Fibroblast of skin of left biceps (primary cell): ENCODE data around the gene PTGIS.
"Not testable (repeated sequence)": the region's sequence is repeated elsewhere in the genome, so short reads cannot be mapped to it uniquely, and the experiment has no call there.

Source experiments
- DNase-seq, 2 experiments: peaks; one replicate each; pipeline ENCODE4 v3.0.0-alpha.2; 2013; ENCODE audit warnings: low read depth in 2 of 2

PTGIS gene

DNA sequence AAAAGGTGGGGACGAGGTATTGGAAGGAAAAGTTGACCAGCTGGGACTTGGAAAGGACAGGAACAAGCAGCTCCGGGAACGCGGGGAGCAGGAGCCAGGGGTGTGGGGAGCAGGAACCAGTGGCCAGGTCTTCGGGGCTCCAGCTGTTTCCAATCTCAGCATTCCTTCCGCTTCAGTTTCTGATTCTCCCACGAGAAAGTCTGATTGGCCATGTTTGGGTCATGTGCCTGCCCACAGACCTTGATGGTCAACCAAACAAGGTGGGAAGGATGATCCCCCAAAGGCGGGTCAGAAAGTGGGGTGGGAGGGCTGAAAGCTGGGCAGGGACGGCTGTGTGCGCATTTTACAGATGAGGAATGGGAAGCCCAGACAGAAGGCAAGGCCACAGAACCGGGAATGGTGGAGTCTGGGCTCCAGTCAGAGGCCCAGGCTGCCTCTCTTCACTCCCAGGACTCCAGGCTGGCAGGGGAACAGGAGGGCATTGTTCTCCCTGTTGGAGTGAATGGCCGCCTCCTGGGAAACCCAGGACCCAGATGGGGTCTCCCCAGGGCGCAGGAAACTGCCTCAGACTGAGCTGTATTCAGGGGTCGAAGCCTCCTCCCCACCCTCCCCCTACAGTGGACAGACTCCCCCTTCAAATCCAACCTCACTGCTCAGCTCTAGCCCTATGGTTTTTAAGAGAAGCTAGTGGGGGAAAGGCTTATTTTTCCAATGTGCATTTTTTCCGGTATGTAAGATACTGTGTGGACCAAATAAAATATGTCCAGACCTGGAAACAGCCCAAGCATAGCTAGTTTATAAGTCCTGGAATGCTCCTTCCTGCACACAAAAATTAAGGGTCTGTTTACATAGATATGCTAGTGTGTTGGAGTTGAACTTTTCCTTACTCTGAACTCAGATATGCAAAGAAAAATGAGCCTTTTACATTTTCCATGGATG is 12.2 kb upstream of the PTGIS start:
- peak; percentile 57 to 62 for DNase-seq

DNA sequence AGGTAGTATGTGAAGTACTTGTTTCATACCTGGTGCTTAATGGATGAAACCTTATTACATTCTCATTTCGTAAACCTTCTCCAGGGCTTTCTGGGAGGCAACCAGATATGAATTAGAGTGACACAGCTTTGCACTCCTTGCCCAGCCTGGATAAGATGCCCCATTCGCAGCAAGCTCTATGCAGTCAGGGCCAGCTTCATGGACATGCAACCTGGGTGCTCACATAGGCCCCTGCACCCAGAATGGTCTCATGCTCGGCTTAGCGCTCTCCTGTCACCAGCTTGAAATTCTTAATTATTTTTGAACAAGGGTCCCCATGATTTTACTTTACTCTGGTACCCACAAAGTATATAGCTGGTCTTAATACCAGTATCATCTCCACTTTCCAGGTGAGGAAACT is 11.3 kb upstream of the PTGIS start:
- no peak for DNase-seq

DNA sequence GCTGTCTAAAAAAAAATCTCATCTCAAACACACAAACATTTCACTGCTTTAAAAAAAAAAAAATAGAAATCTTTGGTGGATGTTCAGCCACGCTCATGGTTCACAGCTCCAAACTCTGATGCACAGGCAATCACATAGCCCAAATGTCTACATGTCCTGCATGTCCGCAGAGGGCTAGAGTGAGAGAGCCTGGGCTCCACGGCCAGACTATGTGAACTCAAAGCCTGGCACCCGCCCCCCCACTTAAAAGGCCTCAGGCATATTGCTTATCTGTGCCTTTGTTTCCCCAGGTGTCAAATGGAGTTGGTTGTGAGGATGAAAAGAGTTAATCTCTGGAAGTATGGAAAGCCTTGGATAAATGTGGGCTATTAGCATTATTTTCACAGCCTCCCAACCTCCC is 10.5 kb upstream of the PTGIS start:
- no peak for DNase-seq

DNA sequence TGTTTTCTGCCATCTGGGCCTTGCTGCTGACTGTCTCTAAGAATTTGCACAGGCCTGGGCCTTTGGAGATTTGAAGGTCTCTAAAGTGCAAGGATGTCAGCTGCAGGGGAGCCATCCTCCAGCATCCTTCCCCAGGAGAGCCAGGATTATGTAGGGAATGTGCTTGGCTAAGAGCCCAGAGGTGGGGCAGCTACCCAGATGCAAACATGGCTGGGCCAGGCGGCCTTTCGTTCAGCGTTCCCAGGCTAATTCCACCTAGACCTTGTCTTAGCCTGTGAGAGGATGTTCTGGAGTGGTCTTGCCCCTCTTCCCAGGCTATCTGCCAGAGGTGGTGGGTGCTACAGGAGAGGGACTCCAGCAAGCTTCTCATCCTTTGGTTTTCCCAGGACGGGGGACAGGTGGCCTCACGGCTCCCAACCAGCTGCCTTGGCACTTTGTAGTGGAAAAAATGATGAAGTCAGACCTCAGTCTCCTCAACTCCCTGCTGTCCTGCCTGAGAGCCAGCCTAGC is 7.7 kb upstream of the PTGIS start:
- DNase-seq = no peak

DNA sequence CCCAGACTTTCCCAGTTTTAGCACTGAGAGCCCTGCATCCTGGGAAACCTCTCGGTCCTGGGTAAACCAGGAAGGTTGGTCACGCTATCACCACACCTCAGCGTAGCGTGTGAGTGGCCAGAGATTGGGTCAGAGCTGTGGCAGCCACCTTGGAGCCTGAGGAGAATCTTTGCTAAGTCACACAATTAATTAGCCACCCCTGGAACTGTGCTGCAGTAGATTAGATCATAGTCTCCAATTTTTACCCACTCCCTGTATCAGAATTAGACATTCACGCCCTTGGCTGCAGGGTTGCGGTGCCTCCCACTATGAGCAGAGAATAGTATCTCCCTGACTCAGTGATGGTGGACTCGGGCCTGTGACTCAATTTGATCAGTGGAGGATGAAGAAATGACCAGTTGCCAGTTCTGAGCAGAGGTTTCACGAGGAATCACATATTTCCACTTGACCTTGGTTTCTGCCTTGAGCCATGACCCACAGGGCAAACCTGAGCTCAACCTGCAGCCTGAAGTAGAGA is 6.0 kb upstream of the PTGIS start:
- DNase-seq = no peak

DNA sequence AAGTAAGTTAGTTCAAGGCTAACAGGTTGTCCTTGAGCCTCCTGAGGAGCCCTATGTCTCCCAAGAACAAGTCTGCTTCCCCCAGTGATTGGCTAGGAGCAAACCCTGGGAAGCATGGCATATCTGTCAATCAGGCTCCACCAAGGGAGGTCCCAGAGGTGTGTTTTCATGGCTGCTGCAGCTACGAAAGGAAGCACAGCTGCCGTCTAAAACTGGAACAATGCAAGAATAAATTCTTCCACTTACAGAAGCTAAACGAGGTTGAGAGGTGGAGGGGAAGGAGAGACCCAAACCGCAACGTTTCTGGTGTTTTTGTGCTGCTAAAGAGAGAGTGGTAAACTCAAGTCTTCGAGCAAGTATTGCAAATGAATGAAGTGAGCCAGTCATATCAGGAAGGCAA is 4.9 kb upstream of the PTGIS start:
- no peak for DNase-seq

DNA sequence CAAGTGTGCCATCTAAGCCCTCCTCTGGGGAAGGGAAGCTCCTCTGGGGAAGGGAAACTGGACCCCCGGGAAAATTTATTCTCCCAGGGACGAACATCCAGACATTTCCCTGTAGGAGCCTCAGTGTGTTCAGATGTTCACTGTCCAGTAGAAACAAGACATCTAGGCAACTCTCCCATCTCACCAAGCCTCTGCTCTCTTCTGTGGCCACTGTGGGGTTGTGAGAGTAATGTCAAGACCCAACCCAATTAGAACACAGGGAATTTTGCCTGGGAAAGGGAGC is 3.6 kb upstream of the PTGIS start:
- no peak for DNase-seq

DNA sequence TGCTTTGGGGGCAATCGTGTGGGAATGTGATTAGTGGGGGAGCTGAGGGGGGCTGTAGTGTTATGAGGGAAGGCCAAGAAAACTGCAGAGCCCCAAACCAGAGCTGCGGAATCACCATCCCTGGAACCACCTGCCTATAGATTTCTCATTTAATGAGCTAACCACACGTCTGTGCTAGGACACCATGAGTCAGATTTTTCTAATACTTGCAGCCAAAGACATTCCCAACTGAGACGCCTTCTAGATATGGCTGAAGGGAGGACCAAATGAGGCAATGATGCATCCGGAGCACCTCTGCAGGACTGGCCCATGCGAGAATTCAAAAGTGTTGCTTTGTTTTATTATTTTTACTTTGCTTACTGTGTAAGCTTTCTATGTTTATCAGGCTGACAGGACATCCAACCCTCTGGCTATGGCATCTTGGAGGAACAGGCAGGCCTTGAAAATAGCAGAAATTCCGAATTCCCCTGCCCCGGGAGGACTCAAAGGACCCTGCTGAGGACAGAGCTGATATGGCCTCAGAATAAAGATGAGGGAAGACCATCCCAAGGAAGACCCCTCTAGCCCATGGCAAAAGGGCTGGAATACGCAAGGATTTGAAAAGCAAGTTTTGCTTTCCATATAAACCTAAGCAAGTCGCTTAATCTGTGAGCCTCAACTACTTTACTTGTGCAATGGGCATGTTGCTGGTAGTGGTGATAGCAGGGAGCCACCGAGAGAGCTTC is 3.1 kb upstream of the PTGIS start:
- no peak for DNase-seq

DNA sequence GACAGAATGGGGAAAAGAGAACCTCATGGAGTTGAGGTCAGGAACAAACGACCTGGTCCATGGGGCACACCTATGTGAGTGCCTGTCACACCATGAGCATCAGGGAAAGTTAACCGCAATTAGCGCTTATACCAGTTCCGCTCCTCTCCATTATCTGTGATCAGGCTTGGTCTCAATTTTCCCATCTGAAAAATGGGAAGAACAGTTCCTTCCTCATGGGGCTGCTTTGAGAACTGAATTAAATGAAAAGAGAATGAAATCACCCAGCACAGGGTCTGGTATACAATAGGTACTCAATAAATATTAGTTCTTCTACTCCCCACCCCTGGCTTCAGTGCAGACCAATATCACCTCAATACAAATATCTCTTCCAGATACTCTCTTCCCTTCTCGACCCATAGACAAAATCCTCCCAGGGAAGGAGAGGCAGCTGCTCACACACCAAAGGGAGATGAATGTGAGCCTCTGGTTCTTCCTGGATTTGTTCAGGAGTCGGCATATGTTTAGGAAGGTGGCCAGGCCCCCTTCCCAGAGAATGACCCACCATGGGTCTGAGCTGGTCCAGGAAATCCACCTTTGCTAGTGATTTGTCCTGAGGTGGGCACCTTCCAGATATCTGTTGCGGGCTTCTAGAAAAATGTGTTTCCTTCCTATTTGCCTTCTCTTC is 2.4 kb upstream of the PTGIS start:
- no peak for DNase-seq

DNA sequence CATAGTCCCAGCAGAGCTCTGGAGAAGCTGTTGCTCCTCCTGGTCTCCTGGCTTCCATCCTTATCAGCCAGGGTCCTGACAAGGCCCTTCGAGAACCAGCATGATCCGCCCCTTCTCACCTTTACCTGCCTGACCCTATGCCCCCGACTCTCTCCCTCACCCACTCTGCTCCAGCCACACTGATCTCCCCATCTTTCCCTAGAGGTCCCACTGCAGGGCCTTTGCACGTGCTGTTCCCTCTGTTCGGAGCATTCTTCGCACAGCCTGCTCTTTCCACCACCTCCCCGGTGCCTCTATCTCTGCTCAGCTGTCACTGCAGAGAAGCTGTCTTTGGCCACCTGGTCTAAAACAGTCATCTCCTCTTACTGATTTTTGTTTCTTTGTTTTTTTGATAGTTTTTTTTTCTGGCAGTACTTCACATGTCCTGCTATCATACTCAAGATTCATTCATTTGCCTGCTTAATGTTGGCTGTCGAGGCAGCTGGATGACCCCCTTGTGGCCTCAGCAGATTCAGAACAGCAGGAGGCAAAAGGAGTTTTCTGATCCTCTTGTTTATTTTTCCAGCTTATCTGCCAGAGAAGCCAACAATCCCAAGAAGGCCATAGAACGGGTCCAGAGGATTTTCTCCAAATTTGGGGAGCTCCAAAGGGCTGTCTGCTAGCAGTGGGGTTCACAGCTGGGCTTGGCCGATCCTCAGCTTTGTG is 1.6 kb upstream of the PTGIS start:
- DNase-seq = no peak

DNA sequence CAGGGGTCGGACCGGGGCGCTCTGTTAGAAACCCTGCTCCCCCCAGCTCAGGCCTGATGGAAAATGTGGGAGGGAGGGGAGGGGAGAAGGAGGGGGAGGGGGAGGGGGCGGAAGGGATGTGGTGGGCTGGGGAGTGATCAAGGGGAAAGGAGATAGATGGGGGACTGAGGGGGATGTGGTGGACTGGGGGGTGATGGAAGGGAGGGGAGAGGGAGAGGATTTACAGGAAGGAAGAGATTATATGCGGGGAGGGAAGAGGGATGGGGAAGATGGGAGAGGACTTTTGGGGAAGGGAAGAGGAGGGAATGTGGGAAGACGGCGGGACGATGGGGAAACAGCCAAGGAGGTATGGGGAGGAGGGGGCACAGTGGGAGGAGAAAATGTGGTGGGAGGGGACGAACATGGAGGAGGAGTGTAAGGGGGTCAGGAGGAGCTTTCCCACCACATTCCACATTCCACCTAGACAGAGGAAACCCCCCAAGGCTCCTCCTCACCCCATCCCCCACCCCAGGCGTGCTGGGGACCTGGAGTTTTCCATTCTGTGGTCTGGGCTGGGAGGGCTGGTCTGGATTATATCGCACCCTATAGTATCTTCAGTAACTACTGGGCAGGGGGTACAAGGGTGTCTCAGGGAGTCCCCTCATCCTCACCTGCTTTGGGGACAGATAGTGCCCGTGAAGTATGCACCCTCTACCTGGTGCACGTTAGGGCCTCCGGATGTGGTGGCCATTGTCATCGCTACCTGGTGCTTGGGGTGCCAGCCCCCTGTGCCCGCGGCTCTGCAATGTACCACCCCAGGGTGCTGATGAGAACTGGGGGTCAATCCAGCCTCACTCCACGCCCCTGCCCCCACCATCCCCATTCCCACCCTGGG is 578 bp upstream of the PTGIS start:
- no peak for DNase-seq

DNA sequence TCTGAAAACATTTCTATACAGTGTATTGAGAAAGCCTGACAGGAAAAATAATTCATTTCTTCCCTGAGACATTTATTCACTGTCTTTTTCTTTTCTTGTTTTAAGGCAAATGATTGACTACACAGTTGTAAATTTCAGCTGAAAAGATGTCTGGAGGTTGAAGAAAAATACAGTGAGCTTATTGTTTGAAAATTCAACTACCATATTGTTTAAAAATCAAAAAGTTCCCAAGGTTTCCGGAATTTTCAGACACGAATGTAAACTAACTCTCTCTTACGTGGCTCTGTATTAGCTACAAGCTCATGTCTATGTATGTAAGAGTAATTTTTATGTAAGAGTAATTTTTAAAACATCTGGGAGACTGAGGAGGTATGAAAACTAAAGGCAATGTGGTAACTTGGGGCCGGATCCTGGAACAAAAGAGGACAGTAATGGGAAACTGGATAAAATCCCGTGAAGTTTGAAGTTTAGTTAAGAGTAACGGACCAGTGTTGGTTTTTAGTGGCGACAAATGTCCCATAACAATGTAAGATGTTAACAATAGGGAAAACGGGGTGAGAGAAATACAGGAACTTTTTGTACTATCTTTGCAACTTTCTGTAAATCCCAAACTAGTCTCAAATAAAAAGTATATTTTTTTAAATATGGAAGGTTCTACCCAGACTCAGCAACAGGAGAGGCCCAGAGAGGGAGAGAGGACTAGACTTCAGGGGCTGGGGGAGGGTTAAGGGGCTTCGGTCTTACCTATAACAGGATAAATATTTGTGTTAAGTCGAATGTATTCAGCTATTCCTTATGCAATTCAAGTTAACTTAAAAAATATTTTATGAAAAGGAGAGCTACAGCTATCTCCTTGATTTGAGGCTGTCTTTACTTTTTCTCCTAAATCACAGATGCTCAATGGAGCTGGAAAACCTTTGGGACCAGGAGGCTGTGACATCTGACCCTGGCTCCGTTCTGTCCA is 1.3 kb downstream of the PTGIS start:
- no peak for DNase-seq

DNA sequence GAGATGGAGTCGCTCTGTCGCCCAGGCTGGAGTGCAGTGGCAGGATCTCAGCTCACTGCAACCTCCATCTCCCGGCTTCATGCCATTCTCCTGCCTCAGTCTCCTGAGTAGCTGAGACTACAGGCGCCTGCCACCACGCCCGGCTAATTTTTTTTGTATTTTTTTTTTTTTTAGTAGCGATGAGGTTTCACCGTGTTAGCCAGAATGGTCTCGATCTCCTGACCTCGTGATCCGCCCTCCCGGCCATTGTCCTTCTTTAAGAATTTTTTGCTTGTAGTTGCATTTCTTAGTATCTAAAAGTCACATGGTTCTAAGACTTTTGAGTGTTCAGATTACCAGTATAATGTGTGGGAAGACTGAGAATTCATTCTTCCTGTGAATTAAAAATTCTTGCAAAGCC is 2.9 kb downstream of the PTGIS start:
- DNase-seq = not testable (repeated sequence)

DNA sequence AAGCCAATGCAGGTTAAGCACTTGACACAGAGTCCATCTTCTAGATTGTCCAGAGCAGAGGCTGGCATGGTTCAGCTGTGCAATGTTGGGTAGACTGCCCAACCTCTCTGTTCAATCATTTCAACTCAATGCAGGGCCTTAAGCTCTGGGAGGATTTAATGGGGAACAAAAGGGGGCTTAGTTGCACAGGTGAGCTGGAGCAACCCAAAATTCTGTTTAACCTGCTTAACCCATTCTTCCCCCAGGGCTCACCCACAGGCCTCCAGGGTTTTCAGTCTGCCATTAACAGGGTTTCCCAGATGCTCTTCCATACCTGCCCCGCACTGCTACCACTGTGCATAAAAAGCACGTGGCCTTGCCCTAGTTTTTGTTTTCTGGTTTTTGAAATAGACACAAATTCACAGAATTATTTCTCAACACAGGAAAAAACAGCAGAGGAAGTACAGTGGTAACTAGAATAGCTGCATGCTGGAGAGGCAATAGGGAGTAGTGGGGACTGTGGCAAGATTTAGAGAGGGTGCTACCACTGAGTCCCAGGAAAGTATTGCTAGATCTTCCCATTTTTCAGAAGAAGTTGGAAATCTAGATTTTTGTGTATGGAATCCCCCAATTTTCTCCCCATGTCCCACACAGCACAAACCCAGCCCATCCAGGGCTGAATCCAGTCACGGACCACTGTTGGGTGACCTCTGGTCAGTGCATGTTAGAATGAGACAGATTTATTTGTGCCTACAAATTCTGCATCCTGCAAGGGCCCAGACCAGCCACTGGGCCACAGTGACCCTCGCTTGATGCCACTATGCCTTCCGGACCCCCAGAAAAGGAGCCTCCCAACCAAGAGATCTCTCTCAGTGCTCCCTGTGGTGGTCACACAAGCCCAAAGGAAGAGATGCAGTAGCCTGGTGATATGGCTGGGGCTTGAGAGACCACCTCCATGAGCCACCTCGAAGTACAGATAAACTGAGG is 4.6 kb downstream of the PTGIS start:
- DNase-seq = no peak

DNA sequence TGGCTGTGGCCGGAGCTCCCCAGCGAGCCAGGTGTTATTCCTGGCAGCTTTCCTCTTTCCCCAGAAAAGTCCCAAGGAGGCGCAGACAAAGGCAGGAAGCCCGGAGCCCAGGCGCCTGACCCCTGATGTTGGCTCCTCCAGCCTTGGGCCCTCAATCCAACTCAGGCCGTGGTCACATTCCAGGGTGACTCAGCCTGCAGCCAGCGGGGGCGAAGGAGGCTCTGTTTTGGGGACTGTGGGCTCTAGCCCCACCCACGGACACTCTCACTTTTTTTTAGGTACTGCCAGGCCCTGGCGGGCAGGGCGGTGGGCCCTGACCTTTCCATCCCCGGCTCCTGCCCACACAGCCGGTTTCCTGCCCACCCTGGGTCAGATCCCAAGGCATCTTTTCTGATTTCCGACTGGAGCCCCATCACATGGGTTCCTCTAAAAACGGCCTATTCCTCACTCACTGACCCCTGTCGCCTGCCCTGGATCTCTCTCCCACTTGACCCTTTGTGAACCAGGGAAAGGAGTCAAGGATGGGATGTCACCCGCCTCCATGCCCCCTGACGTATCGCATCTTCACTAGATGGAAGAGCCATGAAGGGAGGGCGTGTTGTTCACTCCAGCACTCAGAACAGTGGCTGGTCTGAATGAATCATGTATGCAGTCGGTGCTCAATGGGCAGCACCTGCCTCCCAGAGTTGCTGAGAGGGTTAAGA is 5.5 kb downstream of the PTGIS start:
- DNase-seq = no peak

DNA sequence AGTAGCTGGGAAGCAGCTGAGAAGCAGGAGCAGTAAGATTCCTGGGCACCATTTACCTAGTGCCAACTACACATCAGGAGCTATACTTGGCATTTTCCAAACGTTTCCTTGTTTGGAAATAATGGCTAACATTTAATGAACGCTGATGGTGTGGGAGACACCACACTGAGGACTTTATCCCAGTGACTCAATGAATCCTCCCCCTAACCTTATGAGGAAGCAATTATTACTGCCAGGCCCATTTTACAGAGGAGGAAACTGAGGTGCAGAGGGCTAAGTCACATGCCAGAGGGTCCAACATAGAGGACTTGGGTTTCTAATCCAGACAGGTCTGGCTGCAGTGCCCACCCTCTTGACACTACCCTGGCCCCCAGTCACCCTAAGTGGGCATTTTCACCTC is 6.1 kb downstream of the PTGIS start:
- no peak for DNase-seq

DNA sequence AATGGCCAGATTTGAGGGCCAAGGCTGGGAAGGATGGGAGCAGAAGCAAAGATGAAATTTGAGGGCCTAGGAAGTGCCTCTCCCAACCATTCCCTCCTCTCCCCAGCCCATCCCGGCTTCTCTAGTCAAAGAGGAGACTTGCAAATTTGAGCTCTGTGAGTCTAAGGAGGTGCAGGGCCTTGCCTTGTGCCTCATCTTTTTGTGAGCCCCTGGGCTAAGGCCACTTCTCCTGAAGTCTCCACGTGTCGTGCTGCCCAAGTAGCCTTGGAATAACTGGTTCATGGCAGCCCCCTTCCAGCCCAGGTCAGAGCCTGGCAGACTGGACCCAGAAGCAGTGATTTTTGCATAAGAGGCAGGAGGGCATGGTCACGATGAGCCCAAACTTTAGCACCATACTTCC is 6.7 kb downstream of the PTGIS start:
- no peak for DNase-seq

DNA sequence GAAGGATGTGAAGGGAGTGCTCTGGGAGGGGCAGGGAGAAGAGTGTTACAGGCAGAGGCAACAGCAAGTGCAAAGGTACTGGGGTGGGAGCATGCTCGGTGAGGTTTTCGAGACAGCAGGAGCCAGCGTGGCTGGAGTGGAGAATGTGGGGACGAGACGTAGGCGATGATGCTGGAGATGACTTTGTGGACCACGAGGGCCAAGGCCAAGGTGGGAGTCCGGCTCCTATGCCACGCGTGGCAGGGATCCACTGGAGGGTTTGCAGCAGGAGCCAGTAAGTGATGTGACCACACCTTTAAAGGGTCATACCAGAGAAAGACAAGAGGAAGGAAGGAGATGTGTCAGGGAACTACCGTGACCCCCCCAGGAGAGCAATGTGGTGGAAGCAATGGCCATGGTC is 7.3 kb downstream of the PTGIS start:
- DNase-seq = no peak
